ENCODE results near the gene HERC2.
"Not testable (repeated sequence)": the region's sequence is repeated elsewhere in the genome, so short reads cannot be mapped to it uniquely, and the experiment has no call there.

Gene HERC2, protein sequence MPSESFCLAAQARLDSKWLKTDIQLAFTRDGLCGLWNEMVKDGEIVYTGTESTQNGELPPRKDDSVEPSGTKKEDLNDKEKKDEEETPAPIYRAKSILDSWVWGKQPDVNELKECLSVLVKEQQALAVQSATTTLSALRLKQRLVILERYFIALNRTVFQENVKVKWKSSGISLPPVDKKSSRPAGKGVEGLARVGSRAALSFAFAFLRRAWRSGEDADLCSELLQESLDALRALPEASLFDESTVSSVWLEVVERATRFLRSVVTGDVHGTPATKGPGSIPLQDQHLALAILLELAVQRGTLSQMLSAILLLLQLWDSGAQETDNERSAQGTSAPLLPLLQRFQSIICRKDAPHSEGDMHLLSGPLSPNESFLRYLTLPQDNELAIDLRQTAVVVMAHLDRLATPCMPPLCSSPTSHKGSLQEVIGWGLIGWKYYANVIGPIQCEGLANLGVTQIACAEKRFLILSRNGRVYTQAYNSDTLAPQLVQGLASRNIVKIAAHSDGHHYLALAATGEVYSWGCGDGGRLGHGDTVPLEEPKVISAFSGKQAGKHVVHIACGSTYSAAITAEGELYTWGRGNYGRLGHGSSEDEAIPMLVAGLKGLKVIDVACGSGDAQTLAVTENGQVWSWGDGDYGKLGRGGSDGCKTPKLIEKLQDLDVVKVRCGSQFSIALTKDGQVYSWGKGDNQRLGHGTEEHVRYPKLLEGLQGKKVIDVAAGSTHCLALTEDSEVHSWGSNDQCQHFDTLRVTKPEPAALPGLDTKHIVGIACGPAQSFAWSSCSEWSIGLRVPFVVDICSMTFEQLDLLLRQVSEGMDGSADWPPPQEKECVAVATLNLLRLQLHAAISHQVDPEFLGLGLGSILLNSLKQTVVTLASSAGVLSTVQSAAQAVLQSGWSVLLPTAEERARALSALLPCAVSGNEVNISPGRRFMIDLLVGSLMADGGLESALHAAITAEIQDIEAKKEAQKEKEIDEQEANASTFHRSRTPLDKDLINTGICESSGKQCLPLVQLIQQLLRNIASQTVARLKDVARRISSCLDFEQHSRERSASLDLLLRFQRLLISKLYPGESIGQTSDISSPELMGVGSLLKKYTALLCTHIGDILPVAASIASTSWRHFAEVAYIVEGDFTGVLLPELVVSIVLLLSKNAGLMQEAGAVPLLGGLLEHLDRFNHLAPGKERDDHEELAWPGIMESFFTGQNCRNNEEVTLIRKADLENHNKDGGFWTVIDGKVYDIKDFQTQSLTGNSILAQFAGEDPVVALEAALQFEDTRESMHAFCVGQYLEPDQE (N-terminal part only)

DNA sequence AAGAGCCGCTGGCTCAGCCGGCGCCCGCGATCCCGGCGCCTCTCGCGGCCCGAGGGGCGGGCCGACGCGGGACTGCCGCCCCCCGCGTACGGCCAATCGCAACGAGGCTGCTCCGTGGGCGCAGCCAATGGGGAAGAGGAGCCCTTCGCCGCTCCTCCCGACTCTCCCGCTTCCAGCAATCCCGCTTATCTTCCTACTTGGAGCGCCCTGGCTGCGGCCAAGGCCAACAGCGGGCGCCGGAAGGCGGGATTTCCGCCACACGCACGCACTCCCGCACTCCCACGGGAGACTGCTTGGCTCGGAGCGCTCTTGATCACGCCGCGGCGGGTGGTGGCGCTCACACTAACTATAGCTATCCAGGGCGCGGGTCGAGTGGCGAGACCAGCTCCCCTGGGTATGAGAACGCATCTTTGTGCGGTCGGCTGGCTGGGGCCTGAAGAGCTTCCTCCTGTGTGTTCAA lies at the start of gene HERC2:
HERC2 (minus strand) TSS at position 51 of the 460 bp plus-strand sequence. CDS start 746 bp downstream, outside the sequence.
- not testable (repeated sequence) for DNase-seq (ENCODE audit: extremely low read depth in 1 of 2, low read depth in 1 of 2)

DNA sequence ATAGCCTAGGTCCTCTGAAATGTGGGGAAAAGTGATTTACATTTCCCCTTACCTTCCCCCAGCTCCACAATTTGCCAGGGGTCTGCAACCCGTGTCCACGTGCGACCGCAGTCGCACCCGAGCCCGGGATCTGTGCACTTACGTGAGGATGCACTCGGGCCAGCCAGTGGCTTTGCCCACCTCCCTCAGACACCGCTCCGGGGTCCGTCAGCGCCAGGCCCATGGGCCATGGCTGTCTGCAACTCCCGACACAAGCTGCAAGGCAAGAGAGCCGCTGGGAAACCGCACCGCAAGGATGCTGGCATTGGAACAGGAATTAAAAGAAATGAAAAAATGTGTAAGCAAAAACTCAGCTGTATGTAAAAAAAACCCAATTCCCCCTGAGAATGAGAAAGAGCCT lies 43.5 kb upstream of the HERC2 start:
- not testable (repeated sequence) for DNase-seq (ENCODE audit: extremely low read depth in 1 of 2, low read depth in 1 of 2)

DNA sequence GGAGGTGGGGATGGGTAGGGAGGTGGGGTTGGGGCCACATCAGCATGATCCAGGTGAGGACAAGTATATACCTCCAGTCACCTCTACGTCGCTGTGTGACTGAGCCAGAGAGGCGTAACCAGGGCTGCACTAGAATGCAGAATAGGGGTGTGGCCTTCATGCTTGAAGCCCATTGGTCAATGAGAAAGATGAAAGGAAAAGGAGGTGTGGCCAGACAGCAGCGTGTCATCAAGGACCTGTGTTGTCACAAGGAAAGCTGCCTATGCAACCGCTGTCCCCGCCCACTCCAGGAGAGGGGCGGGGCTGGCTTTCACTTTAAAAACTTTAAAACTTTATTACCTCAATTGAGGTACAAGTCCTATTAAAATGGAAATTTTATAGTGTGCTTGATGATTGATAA lies 36.0 kb upstream of the HERC2 start, which contains the start of gene GOLGA6L24:
GOLGA6L24 (minus strand) TSS at position 101 of the 400 bp plus-strand sequence; CDS start at position 40, 61 bp downstream.
- DNase-seq (ENCODE audit: extremely low read depth in 1 of 2, low read depth in 1 of 2): not testable (repeated sequence)

DNA sequence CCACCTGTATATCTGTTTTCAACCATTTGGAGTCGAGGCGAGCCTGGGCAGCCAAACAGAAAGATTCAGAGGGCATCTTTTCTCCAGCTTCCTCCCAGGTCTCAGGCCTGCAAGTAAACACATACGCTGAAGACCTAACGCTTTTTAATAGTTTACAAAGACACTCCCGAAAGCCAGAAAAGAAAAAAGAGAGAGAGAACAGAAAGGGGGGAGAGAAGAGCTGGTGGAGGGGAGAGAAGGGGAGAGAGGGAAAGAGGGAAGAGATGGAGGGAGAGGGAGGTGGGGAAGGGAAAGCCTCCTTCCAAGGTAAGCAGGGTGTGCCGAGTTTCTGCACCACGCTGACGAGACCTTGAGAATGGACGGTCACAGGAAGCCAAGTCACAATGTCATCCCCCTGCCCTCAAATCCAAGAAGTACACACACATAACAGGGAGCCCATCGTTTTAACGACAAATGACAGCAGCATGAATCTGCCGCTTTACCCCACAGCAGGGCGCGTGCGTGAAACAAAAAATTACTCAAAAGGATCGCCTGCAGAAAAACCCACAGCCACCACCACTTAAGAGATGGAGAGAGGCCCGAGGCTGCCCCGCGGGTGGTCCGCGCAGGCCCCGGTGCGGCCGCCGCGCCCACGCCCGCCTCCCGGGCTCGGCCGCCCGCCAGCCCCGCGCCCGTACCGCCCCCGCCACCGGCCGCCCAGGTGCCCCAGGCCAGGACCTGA lies 461 bp downstream of the HERC2 start:
- DNase-seq (ENCODE audit: extremely low read depth in 1 of 2, low read depth in 1 of 2): peak in 1 of 2 donors; percentile 9

DNA sequence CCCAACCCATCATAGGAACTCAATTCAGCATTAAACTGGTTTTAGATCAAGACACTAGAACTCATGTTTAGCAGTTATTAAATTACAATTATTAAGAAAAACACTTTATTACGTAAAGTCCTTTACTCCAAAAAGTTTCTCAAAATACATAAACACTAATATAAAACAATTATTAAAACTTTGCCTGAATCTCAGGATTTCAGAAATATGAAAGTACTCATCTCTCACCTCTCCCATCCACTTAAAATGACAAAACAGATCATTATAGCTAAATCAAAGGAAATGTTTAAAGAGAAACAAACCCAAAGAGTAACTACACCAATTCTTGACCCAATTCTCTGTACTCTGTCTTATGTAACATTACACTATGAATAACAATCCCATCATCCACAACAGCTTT lies 2.3 kb downstream of the HERC2 start:
- DNase-seq (ENCODE audit: extremely low read depth in 1 of 2, low read depth in 1 of 2): not testable (repeated sequence)

DNA sequence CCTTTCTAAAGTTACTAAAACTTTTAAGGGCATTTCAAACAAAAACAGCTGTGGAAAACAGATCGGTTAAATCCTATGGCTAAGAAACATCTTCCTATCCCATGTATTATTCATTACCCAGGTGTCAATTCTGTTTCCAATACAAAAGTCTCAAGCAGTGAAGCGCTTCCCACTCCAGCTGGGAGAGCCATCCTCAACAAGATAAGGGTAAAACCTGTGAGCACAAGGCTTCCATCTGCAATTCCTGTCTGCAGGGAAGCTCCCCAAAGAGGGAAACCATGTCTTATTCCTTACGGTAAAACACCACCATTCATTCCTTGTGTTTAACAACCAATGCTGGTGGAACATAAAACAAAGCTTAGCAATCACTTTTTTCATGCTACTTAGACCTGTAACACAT lies 3.2 kb downstream of the HERC2 start:
- DNase-seq (ENCODE audit: extremely low read depth in 1 of 2, low read depth in 1 of 2): not testable (repeated sequence)

DNA sequence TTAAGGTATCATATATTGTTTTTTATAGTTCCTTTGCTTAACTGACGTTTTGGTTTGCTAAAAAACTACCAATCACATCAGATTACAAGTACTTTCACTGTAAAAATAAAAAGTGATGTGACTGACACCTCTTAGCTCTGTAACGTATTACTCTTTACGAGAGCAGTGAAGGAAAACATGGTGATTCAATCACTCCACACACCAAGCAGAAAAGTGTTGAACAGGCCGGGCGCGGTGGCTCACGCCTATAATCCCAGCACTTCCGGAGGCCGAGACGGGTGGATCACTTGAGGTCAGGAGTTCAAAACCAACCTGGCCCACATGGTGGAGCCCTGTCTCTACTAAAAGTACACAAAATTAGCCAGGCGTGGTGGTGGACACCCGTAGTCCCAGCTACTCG lies 3.9 kb downstream of the HERC2 start:
- DNase-seq (ENCODE audit: extremely low read depth in 1 of 2, low read depth in 1 of 2): not testable (repeated sequence)

DNA sequence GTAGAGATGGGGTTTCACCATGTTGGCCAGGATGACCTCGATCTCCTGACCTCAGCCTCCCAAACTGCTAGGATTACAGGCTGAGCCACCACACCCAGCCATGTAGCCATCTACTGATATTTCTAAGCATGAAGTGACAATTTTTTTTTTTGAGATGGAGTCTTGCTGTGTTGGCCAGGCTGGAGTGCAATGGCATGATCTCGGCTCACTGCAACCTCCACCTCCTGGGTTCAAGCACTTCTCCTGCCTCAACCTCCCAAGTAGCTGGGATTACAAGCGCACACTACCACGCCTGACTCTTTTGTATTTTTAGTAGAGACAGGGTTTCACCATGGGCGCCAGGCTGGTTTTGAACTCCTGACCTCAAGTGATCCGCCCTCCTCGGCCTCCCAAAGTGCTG lies 5.0 kb downstream of the HERC2 start:
- DNase-seq (ENCODE audit: extremely low read depth in 1 of 2, low read depth in 1 of 2): not testable (repeated sequence)

DNA sequence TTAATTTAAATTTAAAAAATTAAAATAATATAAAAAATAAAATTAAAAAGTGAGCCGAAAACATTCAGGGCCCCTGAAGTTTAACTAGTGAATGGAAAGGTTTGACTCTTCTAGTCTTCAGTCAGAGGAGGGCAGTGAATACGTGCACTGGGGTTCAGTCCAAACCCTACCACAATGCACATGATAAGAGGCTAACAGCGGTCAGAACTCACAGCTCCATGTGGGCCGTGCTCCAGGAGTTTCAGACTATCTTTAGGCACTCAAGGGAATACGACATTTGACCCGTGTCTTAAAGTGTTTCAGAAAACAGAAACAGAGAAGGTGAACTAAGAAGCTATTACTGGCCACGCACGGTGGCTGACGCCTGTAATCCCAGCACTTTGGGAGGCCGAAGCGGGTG lies 11.5 kb downstream of the HERC2 start:
- DNase-seq (ENCODE audit: extremely low read depth in 1 of 2, low read depth in 1 of 2): not testable (repeated sequence)

DNA sequence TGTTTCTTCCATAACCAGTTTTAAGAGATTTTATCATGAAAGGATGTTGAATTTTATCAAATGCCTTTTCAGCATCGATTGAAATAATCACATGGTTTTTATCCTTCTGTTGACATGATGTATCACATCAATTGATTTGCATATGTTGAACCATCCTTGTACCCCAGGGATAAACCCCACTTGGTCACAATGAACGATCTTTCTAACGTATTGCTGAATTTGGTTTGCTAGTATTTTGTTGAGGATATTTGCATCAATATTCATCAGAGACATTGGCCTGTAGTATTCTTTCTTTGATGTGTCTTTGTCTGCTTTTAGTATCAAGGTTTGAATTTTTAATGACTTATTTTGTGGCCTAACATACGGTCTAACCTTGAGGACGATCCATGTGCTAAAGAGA lies 13.3 kb downstream of the HERC2 start:
- DNase-seq (ENCODE audit: extremely low read depth in 1 of 2, low read depth in 1 of 2): not testable (repeated sequence)

DNA sequence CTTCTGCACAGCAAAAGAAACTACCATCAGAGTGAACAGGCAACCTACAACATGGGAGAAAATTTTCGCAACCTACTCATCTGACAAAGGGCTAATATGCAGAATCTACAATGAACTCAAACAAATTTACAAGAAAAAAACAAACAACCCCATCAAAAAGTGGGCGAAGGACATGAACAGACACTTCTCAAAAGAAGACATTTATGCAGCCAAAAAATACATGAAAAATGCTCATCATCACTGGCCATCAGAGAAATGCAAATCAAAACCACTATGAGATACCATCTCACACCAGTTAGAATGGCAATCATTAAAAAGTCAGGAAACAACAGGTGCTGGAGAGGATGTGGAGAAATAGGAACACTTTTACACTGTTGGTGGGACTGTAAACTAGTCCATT lies 16.3 kb downstream of the HERC2 start:
- DNase-seq (ENCODE audit: extremely low read depth in 1 of 2, low read depth in 1 of 2): not testable (repeated sequence)

DNA sequence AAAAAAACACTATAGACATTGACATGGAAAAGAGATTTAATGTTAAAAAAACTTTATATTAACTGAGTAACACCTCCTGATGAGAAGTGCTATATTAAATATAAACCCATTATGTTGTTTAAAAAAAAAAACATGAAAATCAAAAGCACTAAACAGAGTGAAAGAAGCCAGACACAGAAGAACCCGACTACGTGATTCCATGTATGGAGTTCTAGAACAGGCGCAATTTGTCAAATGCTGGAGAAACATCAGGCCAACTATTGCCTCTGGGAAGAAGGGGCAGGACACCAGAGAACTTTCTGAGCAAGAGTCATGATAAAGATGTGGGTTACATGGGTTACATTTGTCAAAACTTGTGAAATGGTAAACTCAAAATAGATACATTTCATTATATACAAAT lies 24.5 kb downstream of the HERC2 start:
- DNase-seq (ENCODE audit: extremely low read depth in 1 of 2, low read depth in 1 of 2): not testable (repeated sequence)

DNA sequence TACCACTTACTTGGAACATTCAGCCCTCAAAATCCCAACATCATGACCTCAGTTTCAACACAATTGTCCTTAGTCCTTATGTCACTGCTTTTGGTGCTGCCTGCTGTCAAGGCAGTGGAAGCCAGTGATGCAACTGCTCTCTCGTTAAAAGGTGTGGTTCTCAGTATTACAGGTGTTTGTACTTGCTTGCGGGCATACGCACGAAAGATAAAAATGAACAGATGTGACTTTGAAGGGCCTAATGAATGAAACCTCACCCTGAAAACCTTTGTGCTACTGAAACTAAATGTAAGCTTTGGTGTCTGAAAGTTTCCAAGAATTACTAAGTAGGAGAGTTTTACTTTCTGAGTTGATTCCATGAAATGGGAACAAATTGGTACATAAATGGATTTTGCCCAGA lies 25.2 kb downstream of the HERC2 start:
- DNase-seq (ENCODE audit: extremely low read depth in 1 of 2, low read depth in 1 of 2): not testable (repeated sequence)

DNA sequence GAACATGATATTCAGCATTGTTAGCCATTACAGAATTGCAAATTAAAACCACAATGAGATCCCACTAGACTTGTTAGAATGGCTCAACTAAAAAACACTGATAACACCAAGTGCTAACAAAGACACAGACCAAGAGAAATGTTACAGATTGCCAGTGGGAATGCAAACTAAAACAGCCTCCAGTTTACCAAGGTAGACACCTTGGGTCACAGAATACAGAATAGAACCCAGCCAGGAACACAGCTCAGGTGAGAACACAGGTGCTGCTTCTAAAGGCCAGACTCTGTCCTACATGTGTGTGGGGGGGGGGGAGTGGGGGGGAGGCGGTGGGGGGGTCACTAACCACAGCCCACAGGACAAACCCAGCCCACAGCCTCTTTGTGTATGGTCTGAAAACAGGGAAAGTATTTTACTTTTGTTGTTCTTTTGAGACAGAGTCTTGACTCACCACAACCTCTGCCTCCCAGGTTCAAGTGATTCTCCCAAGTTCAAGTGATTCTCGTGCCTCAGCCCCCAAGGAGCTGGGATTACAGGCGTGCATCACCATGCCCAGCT lies 26.9 kb downstream of the HERC2 start:
- not testable (repeated sequence) for DNase-seq (ENCODE audit: extremely low read depth in 1 of 2, low read depth in 1 of 2)

DNA sequence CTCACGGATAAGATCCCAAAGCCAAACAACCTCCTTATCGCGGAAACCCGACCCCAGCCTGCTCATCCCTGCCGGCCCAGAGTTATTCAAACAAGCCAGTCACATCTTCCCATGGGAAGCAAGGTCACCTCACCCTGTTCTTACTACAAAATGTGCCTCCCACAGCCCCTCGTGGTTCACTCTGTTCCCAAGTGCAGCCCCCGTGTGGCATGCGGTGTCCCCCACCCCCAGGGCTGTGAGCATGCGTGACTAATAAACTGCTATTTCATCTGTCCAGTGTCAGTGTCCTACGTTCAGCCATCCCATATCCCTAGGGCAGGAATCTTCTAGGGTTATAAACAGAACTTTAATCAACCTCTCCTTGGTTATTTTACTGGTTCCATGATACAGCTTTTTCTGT lies 27.4 kb downstream of the HERC2 start:
- not testable (repeated sequence) for DNase-seq (ENCODE audit: extremely low read depth in 1 of 2, low read depth in 1 of 2)

DNA sequence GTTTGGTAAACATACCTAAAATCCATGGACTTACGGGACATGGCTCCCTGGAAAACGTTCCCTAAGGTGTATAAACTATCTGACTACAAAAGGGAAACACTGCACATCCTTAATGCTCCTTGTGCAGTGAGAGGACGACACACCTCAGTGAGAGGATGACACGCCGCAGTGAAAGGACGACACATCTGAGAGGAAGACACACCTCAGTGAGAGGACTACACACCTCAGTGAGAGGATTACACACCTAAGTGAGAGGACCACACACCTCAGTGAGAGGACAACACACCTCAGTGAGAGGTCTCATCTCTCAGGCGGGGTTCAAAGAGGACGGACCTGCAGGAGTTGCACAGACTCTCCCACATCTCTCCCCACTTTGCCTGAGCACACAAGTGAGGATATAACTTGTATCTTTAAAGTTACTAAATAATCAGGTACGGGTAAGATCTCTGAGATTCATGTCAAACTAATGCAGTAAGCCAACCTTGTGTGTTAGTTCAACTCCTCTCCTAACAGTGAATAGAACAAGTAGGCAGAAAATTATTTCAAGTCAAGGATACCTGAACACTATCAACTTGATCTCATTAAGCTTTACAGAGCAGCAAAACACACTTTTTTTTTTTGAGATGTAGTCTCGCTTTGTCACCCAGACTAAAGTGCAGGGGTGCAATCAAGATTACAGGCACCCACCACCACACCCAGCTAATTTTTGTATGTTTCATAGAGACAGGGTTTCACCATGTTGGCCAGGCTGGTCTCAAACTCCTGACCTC lies 32.1 kb downstream of the HERC2 start:
- DNase-seq (ENCODE audit: extremely low read depth in 1 of 2, low read depth in 1 of 2): no peak

DNA sequence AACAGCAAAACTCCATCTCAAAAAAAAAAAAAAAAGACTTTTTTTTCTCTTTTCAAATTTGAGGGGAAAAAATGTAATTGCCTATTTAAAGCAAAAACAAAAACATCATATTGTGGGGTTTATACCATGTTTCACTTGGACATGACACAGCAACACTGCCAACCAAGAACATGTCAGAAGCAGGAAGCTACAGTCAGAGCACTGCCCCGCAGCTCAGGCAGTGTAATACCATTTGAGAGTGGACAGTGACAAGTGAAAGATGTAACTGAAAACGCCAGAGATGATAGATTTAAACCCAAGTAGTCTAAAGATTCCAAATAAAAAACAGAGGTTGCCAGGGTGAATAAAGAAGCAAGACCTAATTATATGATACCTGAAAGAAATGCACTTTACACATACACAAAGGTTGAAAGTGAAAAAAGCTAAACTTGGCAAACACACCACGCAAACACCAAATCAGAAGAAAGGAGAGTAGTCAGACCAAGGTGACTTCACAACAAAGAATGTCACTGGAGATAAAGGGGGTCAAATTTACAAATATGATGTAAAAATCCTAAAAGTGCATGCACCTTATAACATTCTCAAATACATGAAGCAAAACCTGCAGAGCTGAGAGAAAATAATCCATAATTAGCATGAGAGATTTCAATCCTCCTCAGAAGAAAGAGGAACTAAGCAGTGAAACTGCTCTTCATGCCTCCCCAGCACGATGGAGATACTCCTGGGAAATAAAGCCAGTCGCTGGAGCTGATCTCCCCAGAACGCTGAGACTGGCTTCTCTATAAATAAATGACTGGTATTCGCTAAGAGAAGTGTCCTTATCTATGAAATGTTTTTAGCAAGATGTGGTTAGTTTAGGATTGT lies 32.9 kb downstream of the HERC2 start:
- DNase-seq (ENCODE audit: extremely low read depth in 1 of 2, low read depth in 1 of 2): not testable (repeated sequence)

DNA sequence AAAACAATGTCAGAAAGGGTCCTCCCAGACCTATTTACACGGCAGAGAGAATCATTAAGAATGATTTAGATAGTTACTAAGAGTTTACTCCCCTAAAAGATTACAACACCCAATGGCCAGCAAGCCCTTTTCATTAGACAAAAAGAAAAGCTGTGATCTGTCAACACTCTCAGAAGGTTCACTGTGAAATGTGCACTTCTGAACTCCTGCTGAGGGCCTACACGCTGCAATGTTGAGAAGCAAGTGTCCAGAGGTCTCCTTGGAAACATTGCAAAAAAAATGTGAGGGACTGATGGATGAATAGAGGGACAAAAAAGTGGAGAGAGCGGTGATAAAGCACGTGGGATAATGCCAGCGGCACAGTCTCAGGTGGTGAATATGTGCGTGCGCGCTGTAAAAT lies 35.3 kb downstream of the HERC2 start:
- DNase-seq (ENCODE audit: extremely low read depth in 1 of 2, low read depth in 1 of 2): not testable (repeated sequence)
